ENCODE results near the gene ABRAXAS1.

- no peak for TF ChIP-seq CTCF (IDR thresholded peaks at IDR 0.05)
- TF ChIP-seq POLR2A (IDR thresholded peaks at IDR 0.05): no peak
- TF ChIP-seq EP300 (IDR thresholded peaks at IDR 0.05): no peak
- TF ChIP-seq POLR2AphosphoS5 (IDR thresholded peaks at IDR 0.05): no peak
Observed at GRCh38 chr4:83454686-83455085, 30.2 kb downstream of the ABRAXAS1 start.
